ENCODE measurements around the gene PTGER3.
"Not testable (repeated sequence)": the region's sequence is repeated elsewhere in the genome, so short reads cannot be mapped to it uniquely, and the experiment has no call there.

The PTGER3 gene

GRCh38 chr1:71001624-71002023 is 46.0 kb downstream of the PTGER3 start:
- FAIRE-seq: no peak

GRCh38 chr1:70997793-70998192 is 49.8 kb downstream of the PTGER3 start:
- no peak for FAIRE-seq

- FAIRE-seq: no peak
Observed at GRCh38 chr1:70994753-70995268, 52.8 kb downstream of the PTGER3 start.

- FAIRE-seq: no peak
Observed at GRCh38 chr1:70993798-70994197, 53.8 kb downstream of the PTGER3 start.

- no peak for FAIRE-seq
Observed at GRCh38 chr1:70992521-70992920, 55.1 kb downstream of the PTGER3 start.

- FAIRE-seq: no peak
Observed at GRCh38 chr1:70990469-70991253, 57.0 kb downstream of the PTGER3 start.

- FAIRE-seq: no peak
Observed at GRCh38 chr1:70987497-70987896, 60.1 kb downstream of the PTGER3 start.

GRCh38 chr1:70985776-70986225 is 61.8 kb downstream of the PTGER3 start:
- FAIRE-seq: not testable (repeated sequence)

GRCh38 chr1:70985278-70985677 is 62.3 kb downstream of the PTGER3 start:
- FAIRE-seq: not testable (repeated sequence)

GRCh38 chr1:70980361-70980760 is 67.3 kb downstream of the PTGER3 start:
- FAIRE-seq: no peak

GRCh38 chr1:70979881-70980280 is 67.7 kb downstream of the PTGER3 start:
- no peak for FAIRE-seq

GRCh38 chr1:70979313-70979712 is 68.3 kb downstream of the PTGER3 start:
- FAIRE-seq: no peak

- no peak for FAIRE-seq
Observed at GRCh38 chr1:70978623-70979022, 69.0 kb downstream of the PTGER3 start.

- FAIRE-seq: no peak
Observed at GRCh38 chr1:70977575-70977974, 70.0 kb downstream of the PTGER3 start.

- FAIRE-seq: no peak
Observed at GRCh38 chr1:70977041-70977440, 70.6 kb downstream of the PTGER3 start.

- FAIRE-seq: no peak
Observed at GRCh38 chr1:70973754-70974153, 73.9 kb downstream of the PTGER3 start.

GRCh38 chr1:70970407-70970806 is 77.2 kb downstream of the PTGER3 start:
- FAIRE-seq: no peak

- no peak for FAIRE-seq
Observed at GRCh38 chr1:70966018-70966638, 81.5 kb downstream of the PTGER3 start.

GRCh38 chr1:70963374-70963773 is 84.2 kb downstream of the PTGER3 start:
- FAIRE-seq: no peak

GRCh38 chr1:70961374-70961975 is 86.1 kb downstream of the PTGER3 start:
- FAIRE-seq: no peak

GRCh38 chr1:70948396-70949017 is 99.1 kb downstream of the PTGER3 start:
- FAIRE-seq: no peak

- FAIRE-seq: no peak
Observed at GRCh38 chr1:70947835-70948234, 99.8 kb downstream of the PTGER3 start.

GRCh38 chr1:70945676-70946075 is 101.9 kb downstream of the PTGER3 start:
- no peak for FAIRE-seq
